Parathyroid adenoma (tissue), 2 donors: ENCODE data around the gene QRFP.

ENCODE experiments used
- H2AFZ ChIP-seq: fragments of 300-600 bp; sonication (generic); one replicate; pipeline ENCODE4 v1.7.0; 2017; ENCODE audit warnings: antibody characterized with exemption, mild to moderate bottlenecking
- H3K27ac ChIP-seq: fragments of 300-600 bp; sonication (generic); one replicate; pipeline ENCODE4 v1.7.0; 2017
- H3K27me3 ChIP-seq: fragments of 300-600 bp; sonication (generic); one replicate; pipeline ENCODE4 v1.7.0; 2017; ENCODE audit warnings: low read length; ENCODE audit not compliant: control insufficient read depth, insufficient read depth
- H3K36me3 ChIP-seq: fragments of 300-600 bp; sonication (generic); one replicate; pipeline ENCODE4 v1.7.0; 2017; ENCODE audit warnings: low read length; ENCODE audit not compliant: control insufficient read depth, insufficient read depth
- H3K4me1 ChIP-seq: fragments of 300-600 bp; sonication (generic); one replicate; pipeline ENCODE4 v1.7.0; 2017; ENCODE audit warnings: control low read depth
- H3K4me2 ChIP-seq: fragments of 300-600 bp; sonication (generic); one replicate; pipeline ENCODE4 v1.7.0; 2017; ENCODE audit warnings: low read length
- H3K4me3 ChIP-seq: fragments of 300-600 bp; sonication (generic); one replicate; pipeline ENCODE4 v1.7.0; 2017; ENCODE audit warnings: low read depth, low read length
- H3K79me2 ChIP-seq: fragments of 300-600 bp; sonication (generic); one replicate; pipeline ENCODE4 v1.7.0; 2017; ENCODE audit warnings: control low read depth
- H3K9ac ChIP-seq: fragments of 300-600 bp; sonication (generic); one replicate; pipeline ENCODE4 v1.7.0; 2017; ENCODE audit warnings: mild to moderate bottlenecking
- H3K9me3 ChIP-seq: fragments of 300-600 bp; sonication (generic); one replicate; pipeline ENCODE4 v1.7.0; 2017; ENCODE audit warnings: low read length; ENCODE audit not compliant: control insufficient read depth
- CTCF ChIP-seq: fragments of 300-600 bp; sonication (generic); IDR thresholded peaks from one replicate; pipeline ENCODE4 v1.7.0; 2017; ENCODE audit warnings: antibody characterized with exemption, mild to moderate bottlenecking
- donor health status: primary hyperparathyroidism.

The QRFP gene

GRCh38 chr9:130919559-130920145 lies 23.0 kb upstream of the QRFP start:
- Histone ChIP-seq H3K27ac (no peak overlapping the region), H3K27me3 (no peaks in the 10 kb centered on the region), H3K79me2 (no peaks in the 10 kb centered on the region), H3K36me3 (no peaks in the 10 kb centered on the region), H3K9ac (no peak overlapping the region), H3K4me2 (no peak overlapping the region), H3K4me3 (no peak overlapping the region), H3K9me3 (no peaks in the 10 kb centered on the region), H2AFZ (no peak overlapping the region), H3K4me1 (no peaks in the 10 kb centered on the region)
- TF ChIP-seq CTCF: no peak

GRCh38 chr9:130918826-130919558 lies 22.4 kb upstream of the QRFP start:
- Histone ChIP-seq H2AFZ (no peak overlapping the region), H3K4me1 (peaks cover 3% of the 10 kb centered on the region), H3K4me3 (no peak overlapping the region), H3K4me2 (no peak overlapping the region), H3K36me3 (no peaks in the 10 kb centered on the region), H3K9ac (no peak overlapping the region), H3K27me3 (no peaks in the 10 kb centered on the region), H3K79me2 (no peaks in the 10 kb centered on the region), H3K27ac (no peak overlapping the region), H3K9me3 (no peaks in the 10 kb centered on the region)
- TF ChIP-seq CTCF: no peak

GRCh38 chr9:130918101-130918825 lies 21.7 kb upstream of the QRFP start:
- Histone ChIP-seq H3K4me1 (peaks cover 8% of the 10 kb centered on the region), H3K4me2 (no peak overlapping the region), H3K79me2 (no peaks in the 10 kb centered on the region), H3K27me3 (no peaks in the 10 kb centered on the region), H3K9me3 (no peaks in the 10 kb centered on the region), H2AFZ (no peak overlapping the region), H3K4me3 (no peak overlapping the region), H3K27ac (no peak overlapping the region), H3K9ac (no peak overlapping the region), H3K36me3 (no peaks in the 10 kb centered on the region)
- TF ChIP-seq CTCF: no peak

- no peak overlapping the region for H3K4me3 ChIP-seq
- H3K79me2 ChIP-seq: no peaks in the 10 kb centered on the region
- no peak overlapping the region for H3K27ac ChIP-seq
- no peaks in the 10 kb centered on the region for H3K27me3 ChIP-seq
- peaks cover 12% of the 10 kb centered on the region for H3K4me1 ChIP-seq
- no peak overlapping the region for H3K9ac ChIP-seq
- no peaks in the 10 kb centered on the region for H3K9me3 ChIP-seq
- H3K36me3 ChIP-seq: no peaks in the 10 kb centered on the region
- no peak overlapping the region for H2AFZ ChIP-seq
- TF ChIP-seq CTCF: no peak
- no peak overlapping the region for H3K4me2 ChIP-seq
Observed at GRCh38 chr9:130917168-130917960, 20.8 kb upstream of the QRFP start.
